C4-2B (cell line): Measurements from ENCODE around the gene SLC39A11.

Experiments used
- CTCF ChIP-seq: fragments of 450-650 bp; conservative IDR thresholded peaks from 2 replicates; pipeline ENCODE4 v1.5.1; 2017; ENCODE audit warnings: mild to moderate bottlenecking
- ZFX ChIP-seq: fragments of 450-650 bp; IDR thresholded peaks from 2 replicates; pipeline ENCODE4 v1.6.1; 2017

- TF ChIP-seq CTCF (no peak), ZFX (no peak)
Measured at GRCh38 chr17:73039282-73039681, 53.2 kb downstream of the SLC39A11 start.
